HG02798 (cell line): Measurements from ENCODE around the gene AKAP12.

ENCODE experiments used
- ATAC-seq: cut with Tn5 transposase; IDR thresholded peaks from one replicate; pipeline ENCODE4 v1.9.1; 2021; ENCODE audit warnings: mild to moderate bottlenecking; ENCODE audit not compliant: unreplicated experiment, poor library complexity

AKAP12 gene, protein sequence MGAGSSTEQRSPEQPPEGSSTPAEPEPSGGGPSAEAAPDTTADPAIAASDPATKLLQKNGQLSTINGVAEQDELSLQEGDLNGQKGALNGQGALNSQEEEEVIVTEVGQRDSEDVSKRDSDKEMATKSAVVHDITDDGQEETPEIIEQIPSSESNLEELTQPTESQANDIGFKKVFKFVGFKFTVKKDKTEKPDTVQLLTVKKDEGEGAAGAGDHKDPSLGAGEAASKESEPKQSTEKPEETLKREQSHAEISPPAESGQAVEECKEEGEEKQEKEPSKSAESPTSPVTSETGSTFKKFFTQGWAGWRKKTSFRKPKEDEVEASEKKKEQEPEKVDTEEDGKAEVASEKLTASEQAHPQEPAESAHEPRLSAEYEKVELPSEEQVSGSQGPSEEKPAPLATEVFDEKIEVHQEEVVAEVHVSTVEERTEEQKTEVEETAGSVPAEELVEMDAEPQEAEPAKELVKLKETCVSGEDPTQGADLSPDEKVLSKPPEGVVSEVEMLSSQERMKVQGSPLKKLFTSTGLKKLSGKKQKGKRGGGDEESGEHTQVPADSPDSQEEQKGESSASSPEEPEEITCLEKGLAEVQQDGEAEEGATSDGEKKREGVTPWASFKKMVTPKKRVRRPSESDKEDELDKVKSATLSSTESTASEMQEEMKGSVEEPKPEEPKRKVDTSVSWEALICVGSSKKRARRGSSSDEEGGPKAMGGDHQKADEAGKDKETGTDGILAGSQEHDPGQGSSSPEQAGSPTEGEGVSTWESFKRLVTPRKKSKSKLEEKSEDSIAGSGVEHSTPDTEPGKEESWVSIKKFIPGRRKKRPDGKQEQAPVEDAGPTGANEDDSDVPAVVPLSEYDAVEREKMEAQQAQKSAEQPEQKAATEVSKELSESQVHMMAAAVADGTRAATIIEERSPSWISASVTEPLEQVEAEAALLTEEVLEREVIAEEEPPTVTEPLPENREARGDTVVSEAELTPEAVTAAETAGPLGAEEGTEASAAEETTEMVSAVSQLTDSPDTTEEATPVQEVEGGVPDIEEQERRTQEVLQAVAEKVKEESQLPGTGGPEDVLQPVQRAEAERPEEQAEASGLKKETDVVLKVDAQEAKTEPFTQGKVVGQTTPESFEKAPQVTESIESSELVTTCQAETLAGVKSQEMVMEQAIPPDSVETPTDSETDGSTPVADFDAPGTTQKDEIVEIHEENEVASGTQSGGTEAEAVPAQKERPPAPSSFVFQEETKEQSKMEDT (N-terminal part only)

GRCh38 chr6:151239603-151240035, at the start of gene AKAP12:
Gene AKAP12 (plus strand): TSS chr6:151239967. CDS start chr6:151240563, 596 bp downstream.
- ATAC-seq, result no peak

DNA sequence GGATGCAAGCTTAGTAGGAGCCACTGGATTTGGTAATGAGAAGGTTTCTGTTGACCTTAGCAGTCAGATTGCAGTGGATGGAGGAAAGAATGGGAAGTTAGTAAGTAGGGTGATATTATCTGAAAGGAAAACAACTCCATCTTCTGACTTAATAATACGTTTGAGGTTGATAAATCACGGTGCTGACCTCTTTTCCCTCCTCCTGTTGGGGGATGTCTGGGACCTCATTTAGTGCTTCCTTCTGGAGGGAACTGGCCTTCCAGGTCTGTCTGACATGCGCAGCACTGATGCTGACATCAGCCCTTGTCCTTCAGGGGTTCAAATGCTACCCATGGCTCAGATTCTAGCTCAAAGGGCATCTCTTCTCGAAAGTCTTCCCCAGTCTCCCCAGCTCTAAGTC, 48.2 kb upstream of the AKAP12 start:
- ATAC-seq, result no peak

DNA sequence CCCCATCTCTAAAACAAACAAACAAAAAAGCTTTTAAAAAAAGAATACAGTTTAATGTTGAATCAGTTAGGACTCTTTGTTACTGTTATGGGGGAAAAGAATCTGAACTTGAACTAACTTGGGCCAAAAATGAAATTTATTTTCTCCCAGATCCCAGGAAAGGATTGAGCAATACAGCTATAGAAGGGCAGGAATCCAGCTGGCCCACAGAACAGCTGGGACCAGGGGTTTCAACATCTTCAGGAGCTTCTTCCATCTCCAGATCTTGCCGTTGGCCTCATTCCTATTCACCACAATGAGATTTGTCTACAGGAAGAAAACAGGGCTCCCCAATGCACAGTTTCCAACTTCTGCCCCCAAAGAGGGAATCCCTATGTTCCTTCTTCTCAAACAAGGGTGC, 43.2 kb upstream of the AKAP12 start:
- no peak for ATAC-seq

GRCh38 chr6:151197556-151197955, 42.2 kb upstream of the AKAP12 start:
- ATAC-seq, result no peak

GRCh38 chr6:151199991-151200390, 39.8 kb upstream of the AKAP12 start:
- no peak for ATAC-seq

- ATAC-seq, result no peak
Measured at GRCh38 chr6:151205721-151206600, 33.8 kb upstream of the AKAP12 start.

- ATAC-seq, result no peak
Measured at GRCh38 chr6:151207674-151208073, 32.1 kb upstream of the AKAP12 start.

DNA sequence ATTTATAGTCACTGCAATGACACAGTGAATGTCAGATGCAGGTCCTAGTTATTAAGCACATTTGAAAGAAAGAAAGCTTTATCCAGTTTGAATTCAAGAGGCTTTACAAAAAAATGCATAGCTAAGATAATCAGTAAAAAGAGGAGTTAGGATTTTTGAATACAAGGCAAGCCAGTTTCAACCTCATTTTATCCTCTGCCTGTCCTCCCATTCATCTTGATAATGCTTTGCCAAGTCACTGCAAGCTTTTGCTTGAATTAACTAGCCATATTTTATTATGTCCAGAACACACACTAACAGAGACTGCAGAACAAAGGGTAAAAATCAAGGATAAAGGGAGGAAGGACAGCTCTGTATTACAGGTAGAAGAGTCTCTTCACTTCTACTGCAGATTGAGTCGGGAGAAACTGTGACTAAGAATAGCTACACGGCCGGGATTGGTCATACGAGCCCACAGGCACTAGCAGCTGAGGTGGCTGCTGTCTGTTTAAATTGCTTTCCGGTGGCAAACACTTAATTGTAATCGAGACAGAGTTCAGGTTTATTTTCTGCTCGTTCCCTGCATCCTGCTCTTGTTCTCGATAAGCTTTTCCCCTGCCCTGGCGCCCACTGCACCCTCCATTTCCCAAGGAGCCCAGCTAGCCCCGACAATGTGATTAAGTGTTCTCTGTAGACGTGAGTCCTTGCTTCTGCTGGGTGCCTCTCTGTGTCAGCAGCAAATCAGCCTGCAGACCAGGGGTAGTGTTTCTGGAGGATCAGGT, 30.5 kb upstream of the AKAP12 start:
- no peak for ATAC-seq

DNA sequence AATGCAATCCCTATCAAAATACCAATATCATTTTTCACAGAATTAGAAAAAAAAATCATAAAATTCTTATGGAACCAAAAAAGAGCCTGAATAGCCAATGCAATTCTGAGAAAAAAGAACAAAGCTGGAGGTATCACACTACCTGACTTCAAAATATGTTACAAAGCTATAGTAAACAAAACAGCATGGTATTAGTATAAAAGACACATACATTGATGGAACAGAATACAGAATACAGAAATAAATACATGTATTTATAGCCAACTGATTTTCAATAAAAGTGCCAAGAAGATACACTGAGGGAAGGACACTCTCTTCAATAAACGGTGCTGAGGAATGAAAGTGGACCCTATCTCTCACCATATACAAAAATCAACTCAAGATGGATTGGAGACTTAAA, 28.7 kb upstream of the AKAP12 start:
- ATAC-seq, result no peak

DNA sequence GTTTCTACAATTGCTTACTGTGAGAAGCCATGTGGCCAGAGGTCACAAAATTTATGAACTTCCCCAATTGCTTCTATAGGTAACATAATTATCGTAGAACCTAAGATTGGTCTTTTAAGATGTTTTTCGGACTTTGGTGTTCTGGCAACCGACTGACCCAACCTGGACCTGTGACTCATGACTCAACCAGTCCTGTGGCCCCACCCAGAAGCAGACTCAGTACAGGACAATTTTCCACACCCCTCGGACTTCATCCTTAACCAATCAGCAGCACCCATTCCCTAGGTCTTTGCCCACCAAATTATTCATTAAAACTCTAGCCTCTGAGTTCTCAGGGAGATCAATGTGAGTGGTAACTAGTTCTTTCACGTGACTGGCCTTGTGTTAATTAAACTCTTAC, 26.4 kb upstream of the AKAP12 start:
- ATAC-seq, result no peak

- no peak for ATAC-seq
Measured at GRCh38 chr6:151215999-151216398, 23.8 kb upstream of the AKAP12 start.

- ATAC-seq, result no peak
Measured at GRCh38 chr6:151216804-151217203, 23.0 kb upstream of the AKAP12 start.

DNA sequence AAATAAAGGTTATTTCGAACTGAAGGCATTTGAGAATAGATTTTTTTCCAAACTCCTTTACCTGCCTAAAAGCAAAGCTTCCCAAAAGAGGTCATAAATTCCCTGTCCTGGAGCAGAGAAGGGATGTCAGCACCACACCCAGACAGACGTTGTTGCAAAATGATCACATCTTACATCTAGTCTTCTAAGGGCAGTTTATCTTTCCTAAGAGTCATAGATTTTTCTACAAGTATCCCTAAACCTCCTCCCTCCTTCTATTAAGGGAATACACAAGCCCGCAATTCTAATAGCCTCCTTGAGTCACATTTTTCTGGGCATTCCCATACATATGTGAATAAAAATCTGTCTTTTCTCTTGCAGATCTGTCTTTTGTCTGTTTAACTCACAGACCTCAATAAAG, 20.6 kb upstream of the AKAP12 start:
- ATAC-seq, result no peak

DNA sequence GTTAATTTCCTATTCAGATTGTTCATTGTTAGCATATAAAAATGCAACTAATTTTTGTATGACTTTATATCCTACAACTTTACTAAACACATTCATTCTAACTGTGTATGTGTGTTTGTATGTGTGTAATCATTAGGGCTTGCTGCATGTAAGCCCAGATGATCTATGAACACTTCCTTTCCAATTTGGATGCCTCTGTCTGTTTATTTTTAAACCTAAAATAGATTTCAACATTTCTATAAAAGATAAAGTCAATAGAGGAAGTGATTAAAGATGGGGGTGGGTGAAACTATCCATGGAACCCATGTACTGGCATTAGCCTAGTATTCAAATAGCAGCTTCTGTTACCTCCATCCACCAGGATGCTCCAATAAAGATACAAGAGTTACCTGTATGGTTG, 15.7 kb upstream of the AKAP12 start:
- ATAC-seq, result no peak

GRCh38 chr6:151225919-151226318, 13.8 kb upstream of the AKAP12 start:
- ATAC-seq, result no peak

DNA sequence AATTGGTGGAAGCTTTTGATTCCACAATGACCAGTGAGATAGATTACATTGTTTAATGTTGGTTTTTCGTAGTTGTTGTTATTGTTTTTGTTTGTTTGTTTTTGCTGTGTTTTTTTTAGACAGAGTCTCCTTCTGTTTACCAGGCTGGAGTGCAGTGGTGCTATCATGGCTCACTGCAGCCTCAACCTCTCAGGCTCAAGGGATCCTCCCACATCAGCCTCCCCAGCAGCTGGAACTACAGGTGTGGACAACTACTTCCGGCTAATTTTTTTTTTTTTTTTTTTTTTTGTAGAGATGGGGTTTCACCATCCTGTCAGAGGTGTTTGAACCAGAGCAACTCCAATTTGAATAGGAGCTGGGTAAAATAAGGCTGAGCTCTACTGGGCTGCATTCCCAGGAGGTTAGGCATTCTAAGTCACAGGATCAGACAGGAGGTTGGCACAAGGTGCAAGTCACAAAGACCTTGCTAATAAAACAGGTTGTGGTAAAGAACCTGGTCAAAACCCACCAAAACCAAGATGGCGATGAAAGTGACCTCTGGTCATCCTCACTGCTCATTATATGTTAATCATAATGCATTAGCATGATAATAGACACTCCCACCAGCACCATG, 10.9 kb upstream of the AKAP12 start:
- no peak for ATAC-seq

GRCh38 chr6:151229401-151230276, 10.1 kb upstream of the AKAP12 start:
- ATAC-seq, result no peak

DNA sequence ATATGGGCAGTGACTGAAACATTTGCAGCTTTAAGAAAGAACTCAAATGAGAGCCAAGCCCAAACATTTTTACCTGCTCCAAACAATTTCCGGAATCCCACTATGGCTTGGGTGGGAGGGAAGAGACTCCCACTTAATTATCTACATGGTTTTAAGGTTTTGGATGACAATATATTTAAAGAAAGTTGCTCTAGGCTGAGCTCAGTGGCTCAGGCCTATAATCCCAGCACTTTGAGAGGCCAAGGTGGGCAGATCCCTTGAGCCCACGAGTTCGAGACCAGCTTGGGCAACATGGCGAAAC, 9.5 kb upstream of the AKAP12 start:
- ATAC-seq, result no peak
